Measurements from ENCODE around the gene IL15RA. TPM values are rescaled to one million over a fixed set of nuclear protein-coding genes. Genes with fewer than 3 reads are reported as not detected.
"Not testable (repeated sequence)": the region's sequence is repeated elsewhere in the genome, so short reads cannot be mapped to it uniquely, and the experiment has no call there.

IL15RA gene
- total RNA-seq, 1 donor from 2014 or later, result 3.1 TPM

DNA sequence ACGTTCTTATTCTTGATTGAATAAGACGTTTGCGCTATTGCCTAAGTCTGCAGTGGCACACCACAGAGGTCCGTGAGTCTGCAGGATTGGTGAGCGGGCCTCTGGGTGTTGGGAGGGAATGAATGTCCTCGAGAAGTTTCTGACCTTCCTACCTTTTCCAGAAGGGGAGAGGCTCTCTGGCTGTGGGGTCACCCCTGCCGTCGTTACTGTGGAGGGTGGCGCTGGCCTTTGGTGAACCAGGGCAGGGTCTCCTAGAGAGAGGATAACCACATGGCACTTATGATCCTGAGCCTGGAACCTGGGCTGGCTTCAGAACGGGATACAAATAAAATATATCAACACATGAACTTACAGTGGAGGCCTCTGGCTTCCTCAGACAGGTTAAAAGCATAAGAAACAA, 13.8 kb downstream of the IL15RA start:
- peaks cover 17% of the 10 kb centered on the region for H3K27me3 Mint-ChIP-seq (ENCODE audit: low read depth, unreplicated experiment)
- FAIRE-seq, result no peak
- no peak overlapping the region for H3K4me3 Mint-ChIP-seq (ENCODE audit: unreplicated experiment)

DNA sequence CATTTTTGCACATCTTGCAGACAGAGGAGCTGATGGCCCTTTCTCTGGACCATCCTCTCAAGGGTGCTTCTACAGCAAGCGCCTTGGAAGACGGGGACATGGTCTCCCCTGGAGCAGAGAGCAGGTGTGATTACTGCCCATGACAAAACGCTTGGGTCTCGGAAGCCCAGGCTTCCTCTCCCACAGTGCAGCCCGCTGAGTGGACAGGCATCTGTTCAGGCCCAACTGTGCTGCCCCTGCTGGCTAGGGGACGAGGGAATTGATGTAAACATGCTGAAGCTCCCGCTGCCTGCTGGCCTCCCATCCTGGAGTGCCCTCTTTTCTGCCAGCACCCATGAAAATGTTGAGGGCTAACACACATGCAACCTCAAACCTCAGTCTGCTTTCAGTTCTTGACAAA, 14.3 kb downstream of the IL15RA start:
- no peaks in the 10 kb centered on the region for H4K20me1 ChIP-seq (ENCODE audit: insufficient read depth, low read length)
- H3K79me2 ChIP-seq (ENCODE audit: insufficient read depth, low read length), result no peaks in the 10 kb centered on the region
- no peak overlapping the region for H3K27ac Mint-ChIP-seq (ENCODE audit: unreplicated experiment)
- FAIRE-seq (no peak), DNase-seq (ENCODE audit: low read depth) (no peak)
- no peaks in the 10 kb centered on the region for H3K36me3 ChIP-seq (ENCODE audit: insufficient read depth, low read length)
- H2AFZ ChIP-seq (ENCODE audit: low read depth, low read length), result no peak overlapping the region
- TF ChIP-seq EZH2 (IDR thresholded peaks at IDR 0.05; ENCODE audit: insufficient read depth, low read length), result no peak
- TF ChIP-seq, protein P1, sequence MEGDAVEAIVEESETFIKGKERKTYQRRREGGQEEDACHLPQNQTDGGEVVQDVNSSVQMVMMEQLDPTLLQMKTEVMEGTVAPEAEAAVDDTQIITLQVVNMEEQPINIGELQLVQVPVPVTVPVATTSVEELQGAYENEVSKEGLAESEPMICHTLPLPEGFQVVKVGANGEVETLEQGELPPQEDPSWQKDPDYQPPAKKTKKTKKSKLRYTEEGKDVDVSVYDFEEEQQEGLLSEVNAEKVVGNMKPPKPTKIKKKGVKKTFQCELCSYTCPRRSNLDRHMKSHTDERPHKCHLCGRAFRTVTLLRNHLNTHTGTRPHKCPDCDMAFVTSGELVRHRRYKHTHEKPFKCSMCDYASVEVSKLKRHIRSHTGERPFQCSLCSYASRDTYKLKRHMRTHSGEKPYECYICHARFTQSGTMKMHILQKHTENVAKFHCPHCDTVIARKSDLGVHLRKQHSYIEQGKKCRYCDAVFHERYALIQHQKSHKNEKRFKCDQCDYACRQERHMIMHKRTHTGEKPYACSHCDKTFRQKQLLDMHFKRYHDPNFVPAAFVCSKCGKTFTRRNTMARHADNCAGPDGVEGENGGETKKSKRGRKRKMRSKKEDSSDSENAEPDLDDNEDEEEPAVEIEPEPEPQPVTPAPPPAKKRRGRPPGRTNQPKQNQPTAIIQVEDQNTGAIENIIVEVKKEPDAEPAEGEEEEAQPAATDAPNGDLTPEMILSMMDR (IDR thresholded peaks at IDR 0.05; ENCODE audit: insufficient read depth, low read depth, low read length), result no peak
- H3K4me1 ChIP-seq (ENCODE audit: insufficient read depth, low read length), result peaks cover 9% of the 10 kb centered on the region
- peaks cover 4% of the 10 kb centered on the region for H3K36me3 Mint-ChIP-seq (ENCODE audit: low read depth, unreplicated experiment)
- no peak overlapping the region for H3K9ac ChIP-seq (ENCODE audit: low read length)
- peaks cover 2% of the 10 kb centered on the region for H3K9me3 Mint-ChIP-seq (ENCODE audit: unreplicated experiment)
- H3K27me3 Mint-ChIP-seq (ENCODE audit: low read depth, unreplicated experiment), result peaks cover 17% of the 10 kb centered on the region
- no peak overlapping the region for H3K27ac ChIP-seq (ENCODE audit: low read depth, low read length)
- H3K4me1 Mint-ChIP-seq (ENCODE audit: low read depth, unreplicated experiment), result peaks cover 2% of the 10 kb centered on the region
- no peak overlapping the region for H3K4me3 Mint-ChIP-seq (ENCODE audit: unreplicated experiment)
- H3K27me3 ChIP-seq (ENCODE audit: insufficient read depth, low read length), result no peaks in the 10 kb centered on the region
- no peaks in the 10 kb centered on the region for H3K9me3 ChIP-seq (ENCODE audit: insufficient read depth, low read depth, low read length)
- no peak overlapping the region for H3K4me3 ChIP-seq (ENCODE audit: insufficient read depth, low read depth, low read length)
- no peak overlapping the region for H3K4me2 ChIP-seq (ENCODE audit: low read length)

More for the DNA sequence above, 13.8 kb downstream of the IL15RA start:
- Histone ChIP-seq H3K36me3 (ENCODE audit: insufficient read depth, low read length) (no peaks in the 10 kb centered on the region), H3K9me3 (ENCODE audit: insufficient read depth, low read depth, low read length) (no peaks in the 10 kb centered on the region), H3K4me1 (ENCODE audit: insufficient read depth, low read length) (peaks cover 6% of the 10 kb centered on the region), H3K9ac (ENCODE audit: low read length) (no peak overlapping the region), H3K27ac (ENCODE audit: low read depth, low read length) (no peak overlapping the region), H3K27me3 (ENCODE audit: insufficient read depth, low read length) (no peaks in the 10 kb centered on the region), H3K4me3 (ENCODE audit: insufficient read depth, low read depth, low read length) (no peak overlapping the region), H4K20me1 (ENCODE audit: insufficient read depth, low read length) (no peaks in the 10 kb centered on the region), H3K79me2 (ENCODE audit: insufficient read depth, low read length) (no peaks in the 10 kb centered on the region), H2AFZ (ENCODE audit: low read depth, low read length) (no peak overlapping the region), H3K4me2 (ENCODE audit: low read length) (no peak overlapping the region)
- TF ChIP-seq, protein P1 (IDR thresholded peaks at IDR 0.05; ENCODE audit: insufficient read depth, low read depth, low read length), result no peak
- TF ChIP-seq EZH2 (IDR thresholded peaks at IDR 0.05; ENCODE audit: insufficient read depth, low read length), result no peak
- Mint-ChIP-seq H3K4me1 (ENCODE audit: low read depth, unreplicated experiment) (peaks cover 2% of the 10 kb centered on the region), H3K9me3 (ENCODE audit: unreplicated experiment) (peaks cover 2% of the 10 kb centered on the region), H3K27ac (ENCODE audit: unreplicated experiment) (no peak overlapping the region), H3K36me3 (ENCODE audit: low read depth, unreplicated experiment) (peaks cover 4% of the 10 kb centered on the region)
- DNase-seq (ENCODE audit: low read depth), result no peak

DNA sequence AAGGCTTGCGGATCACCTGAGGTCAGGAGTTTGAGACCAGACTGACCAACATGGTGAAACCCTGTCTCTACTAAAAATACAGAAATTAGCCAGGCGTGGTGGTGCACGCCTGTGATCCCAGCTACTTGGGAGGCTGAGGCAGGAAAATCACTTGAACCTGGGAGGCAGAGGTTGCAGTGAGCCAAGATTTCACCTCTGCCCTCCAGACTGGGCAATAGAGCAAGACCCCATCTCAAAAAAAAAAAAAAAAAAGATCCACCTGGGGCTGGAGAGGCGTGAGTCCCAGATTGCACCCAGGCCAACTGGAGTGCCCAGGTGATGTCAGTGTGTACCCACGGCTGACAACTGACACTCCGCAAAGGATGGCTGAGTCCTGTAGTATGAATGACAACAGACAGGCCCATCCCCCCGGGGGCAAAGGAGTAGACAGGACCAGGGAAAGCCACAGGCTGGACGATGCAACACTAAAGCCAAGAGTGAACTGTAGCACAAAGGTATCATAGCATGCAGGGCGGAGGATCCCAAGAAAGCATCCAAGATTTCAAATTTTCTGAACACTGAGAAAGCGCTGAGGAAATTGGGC, 14.9 kb downstream of the IL15RA start:
- not testable (repeated sequence) for H2AFZ ChIP-seq (ENCODE audit: low read depth, low read length); H3K27ac ChIP-seq (ENCODE audit: low read depth, low read length); H3K4me1 Mint-ChIP-seq (ENCODE audit: low read depth, unreplicated experiment); H3K36me3 ChIP-seq (ENCODE audit: insufficient read depth, low read length); H3K9ac ChIP-seq (ENCODE audit: low read length); H3K9me3 Mint-ChIP-seq (ENCODE audit: unreplicated experiment); H3K9me3 ChIP-seq (ENCODE audit: insufficient read depth, low read depth, low read length); H4K20me1 ChIP-seq (ENCODE audit: insufficient read depth, low read length); H3K4me3 ChIP-seq (ENCODE audit: insufficient read depth, low read depth, low read length); H3K27me3 ChIP-seq (ENCODE audit: insufficient read depth, low read length); FAIRE-seq; H3K36me3 Mint-ChIP-seq (ENCODE audit: low read depth, unreplicated experiment); H3K79me2 ChIP-seq (ENCODE audit: insufficient read depth, low read length); H3K4me3 Mint-ChIP-seq (ENCODE audit: unreplicated experiment); DNase-seq (ENCODE audit: low read depth); H3K4me2 ChIP-seq (ENCODE audit: low read length); H3K27ac Mint-ChIP-seq (ENCODE audit: unreplicated experiment)
- peaks cover 11% of the 10 kb centered on the region for H3K4me1 ChIP-seq (ENCODE audit: insufficient read depth, low read length)
- H3K27me3 Mint-ChIP-seq (ENCODE audit: low read depth, unreplicated experiment), result peaks cover 17% of the 10 kb centered on the region
